Activated T-helper 1 cell treated with Interleukin-2 at 50 U/mL for 16 hours (primary cell): Measurements from ENCODE around the gene POLR1A.

Experiments
- DNase-seq: peaks from one replicate; pipeline ENCODE4 v3.0.0-alpha.2; 2020; ENCODE audit warnings: low read depth

Gene POLR1A

GRCh38 chr2:86097114-86097896 lies 8.4 kb downstream of the POLR1A start:
- no peak for DNase-seq

- no peak for DNase-seq
Measured at GRCh38 chr2:86094229-86094628, 11.5 kb downstream of the POLR1A start.

GRCh38 chr2:86087936-86088850 lies 17.5 kb downstream of the POLR1A start:
- DNase-seq, result no peak

GRCh38 chr2:86082756-86083155 lies 22.9 kb downstream of the POLR1A start:
- no peak for DNase-seq

- no peak for DNase-seq
Measured at GRCh38 chr2:86081724-86082123, 24.0 kb downstream of the POLR1A start.

GRCh38 chr2:86079981-86080911 lies 25.4 kb downstream of the POLR1A start:
- DNase-seq, result peak; percentile 66

GRCh38 chr2:86078774-86079545 lies 26.7 kb downstream of the POLR1A start:
- no peak for DNase-seq

GRCh38 chr2:86075886-86076285 lies 29.8 kb downstream of the POLR1A start:
- no peak for DNase-seq

DNA sequence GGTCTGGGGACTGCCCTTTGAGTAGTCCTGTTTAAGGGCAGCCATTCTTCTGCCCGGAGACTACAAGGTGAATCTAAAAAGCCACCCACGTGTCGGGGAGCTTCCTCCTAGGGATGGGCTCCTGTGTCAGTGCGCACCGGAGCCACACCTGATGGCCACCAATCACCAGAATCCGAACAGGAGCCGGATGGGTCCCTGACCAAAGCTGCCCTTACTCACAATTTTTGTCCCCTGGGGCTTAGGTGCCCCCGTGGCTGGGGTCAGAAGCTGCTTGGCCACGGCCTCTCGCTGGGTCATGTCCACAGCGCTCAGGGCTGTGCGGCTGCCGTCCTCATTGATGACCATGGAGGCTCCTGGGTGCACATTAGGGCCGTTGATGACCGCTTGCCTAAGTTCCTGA lies 30.9 kb downstream of the POLR1A start:
- no peak for DNase-seq

GRCh38 chr2:86074256-86074655 lies 31.4 kb downstream of the POLR1A start:
- no peak for DNase-seq

GRCh38 chr2:86073225-86073624 lies 32.5 kb downstream of the POLR1A start:
- no peak for DNase-seq

- DNase-seq, result no peak
Measured at GRCh38 chr2:86072271-86072858, 33.3 kb downstream of the POLR1A start.

DNA sequence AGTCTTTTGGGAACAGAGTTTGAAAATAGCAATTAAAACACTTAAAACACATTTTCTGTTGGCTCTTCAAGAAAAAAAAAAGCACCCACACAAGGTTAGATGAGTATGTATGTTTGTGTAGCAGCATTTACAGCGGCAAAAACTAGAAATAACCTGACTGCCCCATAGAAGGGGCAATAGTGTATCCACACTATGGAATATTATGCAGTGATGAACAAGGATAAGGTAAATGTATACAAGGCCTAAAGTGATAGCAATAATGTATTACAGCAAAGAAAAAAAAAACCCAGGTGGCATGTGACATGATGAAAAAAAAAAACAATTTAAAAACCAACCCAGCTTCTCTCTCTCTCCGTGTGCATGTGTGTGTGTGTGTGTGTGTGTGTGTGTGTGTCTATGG lies 34.8 kb downstream of the POLR1A start:
- no peak for DNase-seq

- no peak for DNase-seq
Measured at GRCh38 chr2:86069783-86070339, 35.8 kb downstream of the POLR1A start.

DNA sequence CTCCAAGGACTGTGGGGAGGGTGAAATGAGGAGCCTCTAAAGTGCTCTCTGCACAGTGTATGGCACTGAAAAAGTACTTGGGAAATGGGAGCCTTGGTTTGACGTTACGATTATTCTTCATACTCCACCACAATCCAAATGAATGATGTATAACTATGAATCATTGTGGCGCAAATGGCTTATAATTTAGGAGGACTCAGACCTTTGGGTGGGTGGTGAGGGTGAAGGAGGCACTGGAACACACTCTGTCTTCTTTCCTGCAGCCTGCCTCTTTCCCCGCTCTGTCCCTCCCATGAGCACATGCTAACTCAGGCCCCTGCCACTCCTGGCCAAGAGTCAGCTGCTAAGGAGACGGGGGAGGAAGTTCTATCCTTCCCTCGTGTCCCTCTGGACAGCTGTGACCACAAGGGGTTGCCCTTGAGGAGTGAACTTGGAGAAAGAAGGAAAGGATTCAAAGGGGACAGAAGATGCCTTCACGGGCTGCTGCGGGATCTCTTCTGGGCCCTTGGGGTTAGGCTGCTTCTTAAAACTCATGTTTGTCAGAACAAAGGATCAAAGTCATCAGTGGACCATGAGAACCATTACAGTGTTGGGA lies 36.5 kb downstream of the POLR1A start:
- no peak for DNase-seq

DNA sequence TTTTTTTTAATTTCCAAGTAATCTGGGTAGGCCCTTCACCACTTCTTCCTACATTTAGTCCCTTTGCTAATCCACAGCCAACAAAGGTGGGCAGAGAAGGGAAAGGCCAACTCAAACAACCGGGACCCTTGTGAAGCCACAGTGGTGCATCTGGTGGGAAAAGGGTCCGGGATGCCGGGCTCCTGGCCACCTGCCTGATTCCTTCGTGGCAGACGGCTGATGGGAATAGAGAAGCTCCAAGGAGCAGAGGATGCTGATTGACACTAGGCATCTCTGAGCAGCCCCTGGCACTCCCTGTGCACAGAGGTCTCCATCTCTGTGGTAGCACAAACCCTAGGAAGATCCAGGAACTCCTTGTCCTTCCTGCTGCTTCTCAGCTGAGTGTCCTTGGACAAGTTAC lies 37.0 kb downstream of the POLR1A start:
- DNase-seq, result no peak

- DNase-seq, result peak; percentile 17
Measured at GRCh38 chr2:86068136-86068588, 37.5 kb downstream of the POLR1A start.

- DNase-seq, result no peak
Measured at GRCh38 chr2:86066915-86067314, 38.8 kb downstream of the POLR1A start.

DNA sequence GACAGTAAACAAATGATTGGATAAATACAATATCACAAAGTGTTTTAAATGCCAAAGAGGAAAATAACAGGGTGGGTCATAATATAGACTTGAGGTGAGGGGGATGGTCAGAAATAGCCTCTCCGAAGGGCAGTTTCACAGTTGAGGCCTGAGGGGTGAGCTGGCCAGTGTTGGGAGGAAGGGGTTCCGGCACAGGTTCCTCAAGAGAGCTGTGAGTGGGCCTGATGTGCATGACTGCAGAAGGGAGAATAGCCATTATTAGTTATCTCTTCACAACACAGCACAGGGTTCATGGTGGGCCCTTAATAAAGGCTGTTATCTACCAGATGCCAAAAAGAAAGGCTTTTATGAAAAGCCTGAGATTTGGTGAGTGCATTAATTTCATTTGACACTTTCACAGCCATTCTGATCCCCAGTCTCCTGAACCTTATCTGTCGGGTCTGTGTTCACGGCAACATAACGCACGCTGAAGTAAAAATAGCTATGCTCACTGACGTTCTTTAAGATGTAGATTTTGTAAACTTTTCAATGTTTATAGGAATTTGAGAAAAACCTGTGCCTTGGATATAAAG lies 39.6 kb downstream of the POLR1A start:
- no peak for DNase-seq

GRCh38 chr2:86065512-86065911 lies 40.2 kb downstream of the POLR1A start:
- DNase-seq, result no peak
